IMR-90 (cell line): ENCODE results near the gene KIF3A. TPM values are rescaled to one million over a fixed set of nuclear protein-coding genes. Genes with fewer than 3 reads are reported as not detected.

Source experiments
- ATAC-seq: fragments of 200-7000 bp; cut with Tn5 transposase; 2 replicates; pipeline ENCODE4 v1.9.1; 2020; ENCODE audit warnings: low read depth, mild to moderate bottlenecking, moderate library complexity
- BruUV-seq: library from RNA; stranded (reverse); fragments of 400-500 nt; replicated peaks from 2 replicates; lab custom pipeline; 2021; lab: Mats Ljungman, UMichigan
- CTCF ChIA-PET: fragments of 300-600 bp; formaldehyde crosslinking; extraction: SDS; loops from one replicate; lab custom pipeline; 2021; ENCODE audit warnings: antibody characterized with exemption; lab: Yijun Ruan, JAX
- POLR2A ChIA-PET: fragments of 300-600 bp; sonication (Branson Sonifier 250); formaldehyde crosslinking; loops from one replicate; lab custom pipeline; 2022; ENCODE audit warnings: antibody characterized with exemption; ENCODE audit not compliant: unreplicated experiment; lab: Charles Lee
- DNase-seq: peaks from one replicate; pipeline ENCODE4 v3.0.0; 2013
- H2AFZ ChIP-seq: replicated peaks from 2 replicates; pipeline ENCODE3; 2013; ENCODE audit warnings: low read length, mild to moderate bottlenecking; ENCODE audit not compliant: poor library complexity
- H2AK5ac ChIP-seq: 2 replicates; pipeline ENCODE4 v1.6.1; 2013; ENCODE audit warnings: low read depth, low read length, inconsistent platforms
- H2AK9ac ChIP-seq: replicated peaks from 2 replicates; pipeline ENCODE3; 2013; ENCODE audit warnings: mild to moderate bottlenecking, low read depth, low read length, moderate library complexity; ENCODE audit not compliant: poor library complexity
- H2BK120ac ChIP-seq: 2 replicates; pipeline ENCODE4 v1.6.1; 2013; ENCODE audit warnings: low read depth, low read length, inconsistent platforms
- H2BK15ac ChIP-seq: 3 replicates; pipeline ENCODE4 v1.6.1; 2013; ENCODE audit warnings: low read depth, low read length, inconsistent platforms
- H2BK20ac ChIP-seq: 2 replicates; pipeline ENCODE4 v1.6.1; 2013; ENCODE audit warnings: low read depth, mild to moderate bottlenecking, inconsistent platforms, low read length, moderate library complexity
- H2BK5ac ChIP-seq: 2 replicates; pipeline ENCODE4 v1.6.1; 2013; ENCODE audit warnings: mild to moderate bottlenecking, low read depth, low read length, inconsistent platforms; ENCODE audit not compliant: poor library complexity, severe bottlenecking
- H3K14ac ChIP-seq: replicated peaks from 2 replicates; pipeline ENCODE4 v1.6.1; 2013; ENCODE audit warnings: low read depth, low read length, inconsistent platforms
- H3K18ac ChIP-seq: 2 replicates; pipeline ENCODE4 v1.6.1; 2013; ENCODE audit warnings: low read depth, low read length, control low read depth
- H3K23ac ChIP-seq: 2 replicates; pipeline ENCODE4 v1.6.1; 2013; ENCODE audit warnings: low read depth, low read length, inconsistent platforms
- H3K27ac ChIP-seq: 2 replicates; pipeline ENCODE4 v1.5.1; 2013; ENCODE audit warnings: mild to moderate bottlenecking, control low read depth, low read length; ENCODE audit not compliant: insufficient read depth
- H3K27me3 ChIP-seq: 2 replicates; pipeline ENCODE4 v1.6.1; 2013; ENCODE audit warnings: low read length; ENCODE audit not compliant: control insufficient read depth, insufficient read depth
- H3K36me3 ChIP-seq: 2 replicates; pipeline ENCODE4 v1.6.1; 2013; ENCODE audit warnings: low read length, mixed read lengths; ENCODE audit not compliant: control insufficient read depth, insufficient read depth
- H3K4ac ChIP-seq: 2 replicates; pipeline ENCODE4 v1.6.1; 2013; ENCODE audit warnings: low read depth, low read length, inconsistent platforms
- H3K4me1 ChIP-seq: 2 replicates; pipeline ENCODE4 v1.6.1; 2013; ENCODE audit warnings: low read length, mixed read lengths; ENCODE audit not compliant: control insufficient read depth, insufficient read depth
- H3K4me2 ChIP-seq: 2 replicates; pipeline ENCODE4 v1.6.1; 2013; ENCODE audit warnings: low read depth, mild to moderate bottlenecking, control low read depth, low read length, moderate library complexity
- H3K4me3 ChIP-seq: 2 replicates; pipeline ENCODE4 v1.5.1; 2013; ENCODE audit warnings: low read depth, mild to moderate bottlenecking, control low read depth, low read length, moderate library complexity; ENCODE audit not compliant: insufficient read depth
- H3K56ac ChIP-seq: 2 replicates; pipeline ENCODE4 v1.6.1; 2013; ENCODE audit warnings: low read length, inconsistent platforms; ENCODE audit not compliant: insufficient read depth; ENCODE audit errors: extremely low read depth
- H3K79me1 ChIP-seq, 2 experiments: 2 replicates each; pipeline ENCODE4 v1.6.1; 2013; ENCODE audit warnings: low read length in 2 of 2, inconsistent platforms in 1 of 2, low read depth in 1 of 2
- H3K9ac ChIP-seq: 2 replicates; pipeline ENCODE4 v1.6.1; 2013; ENCODE audit warnings: low read depth, low read length, control low read depth
- H3K9me1 ChIP-seq: 2 replicates; pipeline ENCODE4 v1.6.1; 2013; ENCODE audit warnings: low read length, inconsistent platforms; ENCODE audit not compliant: insufficient read depth
- H3K9me3 ChIP-seq: 2 replicates; pipeline ENCODE4 v1.6.1; 2013; ENCODE audit warnings: low read length; ENCODE audit not compliant: control insufficient read depth, insufficient read depth
- H4K20me1 ChIP-seq: 2 replicates; pipeline ENCODE4 v1.6.1; 2013; ENCODE audit warnings: low read length, inconsistent platforms; ENCODE audit not compliant: insufficient read depth
- H4K5ac ChIP-seq: 2 replicates; pipeline ENCODE4 v1.6.1; 2013; ENCODE audit warnings: mild to moderate bottlenecking, low read depth, low read length, control low read depth
- H4K8ac ChIP-seq, 2 experiments: 2 replicates each; pipeline ENCODE4 v1.6.1; 2013; ENCODE audit warnings: low read depth in 2 of 2, low read length in 2 of 2, control low read depth in 1 of 2, inconsistent platforms in 1 of 2
- H4K91ac ChIP-seq: 2 replicates; pipeline ENCODE4 v1.6.1; 2013; ENCODE audit warnings: low read depth, low read length, inconsistent platforms; ENCODE audit not compliant: insufficient read depth
- BHLHE40 ChIP-seq: fragments of 150-350 bp; IDR thresholded peaks from 2 replicates; pipeline ENCODE4 v1.6.1; 2016; ENCODE audit warnings: mild to moderate bottlenecking, low read depth, low read length
- CEBPB ChIP-seq: IDR thresholded peaks from 2 replicates; pipeline ENCODE4 v1.6.1; 2012; ENCODE audit warnings: low read depth, low read length, improper control_type of control experiment
- FOS ChIP-seq: fragments of 150-350 bp; IDR thresholded peaks from 2 replicates; pipeline ENCODE4 v1.6.1; 2016; ENCODE audit warnings: low read depth, low read length
- MAFK ChIP-seq: IDR thresholded peaks from 2 replicates; pipeline ENCODE4 v1.6.1; 2012; ENCODE audit warnings: low read depth, low read length, improper control_type of control experiment
- MAZ ChIP-seq: IDR thresholded peaks from 2 replicates; pipeline ENCODE4 v1.6.1; 2012; ENCODE audit warnings: low read depth, mild to moderate bottlenecking, low read length, improper control_type of control experiment, moderate library complexity, borderline replicate concordance
- MXI1 ChIP-seq: IDR thresholded peaks from 2 replicates; pipeline ENCODE4 v1.6.1; 2012; ENCODE audit warnings: low read depth, mild to moderate bottlenecking, low read length, moderate library complexity, borderline replicate concordance
- NFE2L2 ChIP-seq: fragments of 150-350 bp; IDR thresholded peaks from 2 replicates; pipeline ENCODE4 v1.6.1; 2016; ENCODE audit warnings: low read depth, mild to moderate bottlenecking, low read length
- POLR2A ChIP-seq: IDR thresholded peaks from 2 replicates; pipeline ENCODE4 v1.6.1; 2012; ENCODE audit warnings: mild to moderate bottlenecking, low read depth, low read length
- RAD21 ChIP-seq: IDR thresholded peaks from 2 replicates; pipeline ENCODE4 v1.6.1; 2012; ENCODE audit warnings: low read length, improper control_type of control experiment
- RCOR1 ChIP-seq: IDR thresholded peaks from 2 replicates; pipeline ENCODE4 v1.6.1; 2012; ENCODE audit warnings: mild to moderate bottlenecking, low read length, improper control_type of control experiment; ENCODE audit not compliant: insufficient replicate concordance
- RFX5 ChIP-seq: IDR thresholded peaks from 2 replicates; pipeline ENCODE4 v1.8.0; 2012; ENCODE audit warnings: low read depth, mild to moderate bottlenecking, low read length, moderate library complexity
- SMC3 ChIP-seq: fragments of 150-350 bp; IDR thresholded peaks from 2 replicates; pipeline ENCODE4 v1.6.1; 2016; ENCODE audit warnings: low read depth, mild to moderate bottlenecking, antibody characterized with exemption, low read length, moderate library complexity
- WGBS, 2 experiments: methylation state at CpG; one replicate each; pipeline versions ENCODE4 v1.1.5 to v1.1.7; 2013; ENCODE audit warnings: missing lambda C conversion rate in 2 of 2; ENCODE audit not compliant: insufficient read length in 1 of 2; ENCODE audit errors: extremely low coverage in 2 of 2; 5-methylcytosine and 5-hydroxymethylcytosine counted together
- dilution Hi-C: fragments of 300-500 bp; cut with HindIII; formaldehyde crosslinking; loops from one replicate; pipeline ENCODE4 v1.14.3; 2018; ENCODE audit warnings: low sequenced_read_pairs; ENCODE audit not compliant: unreplicated experiment
- in situ Hi-C: fragments of 300-500 bp; cut with MboI; formaldehyde crosslinking; loops from 3 replicates; pipeline ENCODE4 v1.14.3; 2019; ENCODE audit warnings: low sequenced_read_pairs, inconsistent platforms, mixed read lengths
- intact Hi-C: fragments of 100-400 bp; cut with micrococcal nuclease; formaldehyde crosslinking; loops from 2 replicates; pipeline ENCODE4 v1.10.0; 2022
- polyA plus RNA-seq, 3 experiments: library from polyadenylated mRNA; depleted of rRNA; stranded (reverse); fragments of >200 nt; gene quantifications; 2 replicates each; pipeline ENCODE4 v1.2.3, GENCODE V29; 2012; ENCODE audit warnings: low replicate concordance in 1 of 3
- total RNA-seq: library from RNA; depleted of rRNA; stranded (reverse); fragments of >200 nt; gene quantifications from 2 replicates; pipeline ENCODE4 v1.2.3, GENCODE V29; 2012
- TF ChIP-seq, protein P1 (sequence below): fragments of 150-350 bp; IDR thresholded peaks from 2 replicates; pipeline ENCODE4 v1.6.1; 2017; ENCODE audit warnings: mild to moderate bottlenecking, antibody characterized with exemption, low read length, low read depth
- TF ChIP-seq, protein P2 (sequence below): conservative IDR thresholded peaks from 2 replicates; pipeline ENCODE4 v1.5.1; 2012; ENCODE audit warnings: mild to moderate bottlenecking, low read depth, low read length, improper control_type of control experiment
- TF ChIP-seq, protein P3 (sequence below): fragments of 150-350 bp; IDR thresholded peaks from 2 replicates; pipeline ENCODE4 v1.6.1; 2016; ENCODE audit warnings: low read depth, mild to moderate bottlenecking, low read length, moderate library complexity, borderline replicate concordance

KIF3A gene
- total and polyA plus RNA-seq, 2 of the 4 experiments (the other 2 are of a cell fraction) = 4.3 to 4.5 TPM

DNA sequence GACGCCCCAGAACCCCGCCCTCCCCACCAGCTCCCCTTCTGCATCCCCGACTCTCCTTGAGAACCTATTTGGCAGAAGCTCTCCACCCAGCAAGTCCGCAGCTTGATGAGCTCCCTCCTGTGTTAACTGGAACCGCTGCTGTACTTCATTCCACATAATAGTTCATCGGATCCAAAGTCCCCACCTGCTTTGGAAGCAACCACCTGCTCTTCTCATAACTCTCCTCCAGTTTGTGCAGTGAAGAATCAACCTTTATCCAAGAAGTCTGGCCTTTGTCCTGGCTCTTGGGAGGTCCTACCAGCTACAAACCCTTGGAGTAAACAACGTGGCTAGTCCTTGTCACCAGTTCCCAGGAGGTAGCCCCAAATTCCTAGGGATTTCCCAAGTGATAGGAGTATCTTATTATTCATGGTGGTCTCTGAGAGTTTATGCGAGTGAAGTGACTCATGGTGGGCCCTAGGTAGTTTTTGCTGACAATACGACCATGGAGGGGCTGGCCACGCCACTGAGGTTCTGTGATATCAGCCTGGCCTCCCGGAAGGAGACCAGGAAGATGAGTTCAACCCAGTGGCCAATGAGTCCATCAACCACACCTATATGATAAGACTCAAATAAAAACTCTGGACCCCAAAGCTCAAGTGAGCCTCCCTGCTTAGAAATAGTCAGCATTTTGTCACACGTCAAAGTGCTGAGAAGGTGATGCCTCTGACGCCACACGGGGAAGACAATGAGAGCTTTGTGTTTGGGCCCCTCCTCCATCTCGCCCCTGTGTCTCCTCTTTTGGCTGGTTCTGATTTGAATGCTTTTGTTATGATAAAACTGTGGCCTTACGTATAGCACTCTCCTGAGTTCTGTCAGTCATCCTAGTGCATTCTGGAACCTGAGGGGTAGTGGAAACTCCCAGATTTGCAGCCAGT, 67.1 kb downstream of the KIF3A start:
- in situ Hi-C loops = no loop called here
- no peaks in the 10 kb centered on the region for H4K20me1 ChIP-seq
- H3K9me1 ChIP-seq = peaks cover 6% of the 10 kb centered on the region
- H2BK120ac ChIP-seq = no peak overlapping the region
- no TSS peak for BruUV-seq
- H3K4me2 ChIP-seq = no peak overlapping the region
- no peak overlapping the region for H3K4me3 ChIP-seq
- ChIA-PET CTCF (no interaction called here), POLR2A (no interaction called here)
- H3K4me1 ChIP-seq = peaks cover 11% of the 10 kb centered on the region
- H3K9ac ChIP-seq = no peak overlapping the region
- H4K91ac ChIP-seq = no peak overlapping the region
- H2AFZ ChIP-seq = no peak overlapping the region
- dilution Hi-C loops = no loop called here
- no peaks in the 10 kb centered on the region for H3K27me3 ChIP-seq
- no peak overlapping the region for H2BK15ac ChIP-seq
- 93% methylated on average over 8 of the region's 16 CpGs; no CpG with 5 or more reads in 1 of the 2 experiments for WGBS, 2 experiments
- H3K9me3 ChIP-seq = no peaks in the 10 kb centered on the region
- intact Hi-C loops = no loop called here
- H3K79me1 ChIP-seq = no peaks in the 10 kb centered on the region
- H3K36me3 ChIP-seq = no peaks in the 10 kb centered on the region
- no peak overlapping the region; the same call in 1 of the 2 replicates for H2AK5ac ChIP-seq
- no peak overlapping the region for H3K27ac ChIP-seq
- H4K8ac ChIP-seq = no peak overlapping the region
- no peak overlapping the region for H3K14ac ChIP-seq
- H3K23ac ChIP-seq = no peak overlapping the region
- no peak overlapping the region for H3K56ac ChIP-seq
- no peak overlapping the region for H4K5ac ChIP-seq
- DNase-seq = no peak
- ATAC-seq = no peak
- H2BK5ac ChIP-seq = no peak overlapping the region
- no peak overlapping the region for H2AK9ac ChIP-seq
- no peak overlapping the region; the same call in 1 of the 2 replicates for H2BK20ac ChIP-seq
- no peak overlapping the region for H3K18ac ChIP-seq
- H3K4ac ChIP-seq = no peak overlapping the region
- TF ChIP-seq, protein P1, sequence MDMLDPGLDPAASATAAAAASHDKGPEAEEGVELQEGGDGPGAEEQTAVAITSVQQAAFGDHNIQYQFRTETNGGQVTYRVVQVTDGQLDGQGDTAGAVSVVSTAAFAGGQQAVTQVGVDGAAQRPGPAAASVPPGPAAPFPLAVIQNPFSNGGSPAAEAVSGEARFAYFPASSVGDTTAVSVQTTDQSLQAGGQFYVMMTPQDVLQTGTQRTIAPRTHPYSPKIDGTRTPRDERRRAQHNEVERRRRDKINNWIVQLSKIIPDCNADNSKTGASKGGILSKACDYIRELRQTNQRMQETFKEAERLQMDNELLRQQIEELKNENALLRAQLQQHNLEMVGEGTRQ = no peak
- no peak for TF ChIP-seq FOS
- TF ChIP-seq, protein P2, sequence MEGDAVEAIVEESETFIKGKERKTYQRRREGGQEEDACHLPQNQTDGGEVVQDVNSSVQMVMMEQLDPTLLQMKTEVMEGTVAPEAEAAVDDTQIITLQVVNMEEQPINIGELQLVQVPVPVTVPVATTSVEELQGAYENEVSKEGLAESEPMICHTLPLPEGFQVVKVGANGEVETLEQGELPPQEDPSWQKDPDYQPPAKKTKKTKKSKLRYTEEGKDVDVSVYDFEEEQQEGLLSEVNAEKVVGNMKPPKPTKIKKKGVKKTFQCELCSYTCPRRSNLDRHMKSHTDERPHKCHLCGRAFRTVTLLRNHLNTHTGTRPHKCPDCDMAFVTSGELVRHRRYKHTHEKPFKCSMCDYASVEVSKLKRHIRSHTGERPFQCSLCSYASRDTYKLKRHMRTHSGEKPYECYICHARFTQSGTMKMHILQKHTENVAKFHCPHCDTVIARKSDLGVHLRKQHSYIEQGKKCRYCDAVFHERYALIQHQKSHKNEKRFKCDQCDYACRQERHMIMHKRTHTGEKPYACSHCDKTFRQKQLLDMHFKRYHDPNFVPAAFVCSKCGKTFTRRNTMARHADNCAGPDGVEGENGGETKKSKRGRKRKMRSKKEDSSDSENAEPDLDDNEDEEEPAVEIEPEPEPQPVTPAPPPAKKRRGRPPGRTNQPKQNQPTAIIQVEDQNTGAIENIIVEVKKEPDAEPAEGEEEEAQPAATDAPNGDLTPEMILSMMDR = no peak
- no peak for TF ChIP-seq NFE2L2
- TF ChIP-seq, protein P3, sequence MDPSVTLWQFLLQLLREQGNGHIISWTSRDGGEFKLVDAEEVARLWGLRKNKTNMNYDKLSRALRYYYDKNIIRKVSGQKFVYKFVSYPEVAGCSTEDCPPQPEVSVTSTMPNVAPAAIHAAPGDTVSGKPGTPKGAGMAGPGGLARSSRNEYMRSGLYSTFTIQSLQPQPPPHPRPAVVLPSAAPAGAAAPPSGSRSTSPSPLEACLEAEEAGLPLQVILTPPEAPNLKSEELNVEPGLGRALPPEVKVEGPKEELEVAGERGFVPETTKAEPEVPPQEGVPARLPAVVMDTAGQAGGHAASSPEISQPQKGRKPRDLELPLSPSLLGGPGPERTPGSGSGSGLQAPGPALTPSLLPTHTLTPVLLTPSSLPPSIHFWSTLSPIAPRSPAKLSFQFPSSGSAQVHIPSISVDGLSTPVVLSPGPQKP = no peak
- TF ChIP-seq CEBPB = no peak
- TF ChIP-seq MAZ = no peak
- no peak for TF ChIP-seq BHLHE40
- no peak for TF ChIP-seq RAD21
- TF ChIP-seq RFX5 = no peak
- TF ChIP-seq MXI1 = no peak
- TF ChIP-seq MAFK = no peak
- TF ChIP-seq RCOR1 = no peak
- TF ChIP-seq POLR2A = no peak
- no peak for TF ChIP-seq SMC3
